ENCODE results near the gene KCNJ12. TPM values are rescaled to one million over a fixed set of nuclear protein-coding genes. Genes with fewer than 3 reads are reported as not detected.
"Not testable (repeated sequence)": the region's sequence is repeated elsewhere in the genome, so short reads cannot be mapped to it uniquely, and the experiment has no call there.

The KCNJ12 gene
- total RNA-seq, 1 donor from 2014 or later, result 0.56 TPM

DNA sequence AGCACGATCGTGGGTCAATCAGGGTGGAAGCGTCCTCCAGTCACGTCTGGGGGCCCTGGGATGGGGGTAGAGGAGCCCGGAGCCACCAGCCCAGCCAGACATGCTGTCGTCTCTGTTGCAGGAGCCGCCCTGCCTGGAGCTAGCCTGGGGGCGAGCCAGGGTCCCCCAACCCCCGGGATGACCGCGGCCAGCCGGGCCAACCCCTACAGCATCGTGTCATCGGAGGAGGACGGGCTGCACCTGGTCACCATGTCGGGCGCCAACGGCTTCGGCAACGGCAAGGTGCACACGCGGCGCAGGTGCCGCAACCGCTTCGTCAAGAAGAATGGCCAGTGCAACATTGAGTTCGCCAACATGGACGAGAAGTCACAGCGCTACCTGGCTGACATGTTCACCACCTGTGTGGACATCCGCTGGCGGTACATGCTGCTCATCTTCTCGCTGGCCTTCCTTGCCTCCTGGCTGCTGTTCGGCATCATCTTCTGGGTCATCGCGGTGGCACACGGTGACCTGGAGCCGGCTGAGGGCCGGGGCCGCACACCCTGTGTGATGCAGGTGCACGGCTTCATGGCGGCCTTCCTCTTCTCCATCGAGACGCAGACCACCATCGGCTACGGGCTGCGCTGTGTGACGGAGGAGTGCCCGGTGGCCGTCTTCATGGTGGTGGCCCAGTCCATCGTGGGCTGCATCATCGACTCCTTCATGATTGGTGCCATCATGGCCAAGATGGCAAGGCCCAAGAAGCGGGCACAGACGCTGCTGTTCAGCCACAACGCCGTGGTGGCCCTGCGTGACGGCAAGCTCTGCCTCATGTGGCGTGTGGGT, 39.2 kb downstream of the KCNJ12 start:
- not testable (repeated sequence) for H3K4me1 ChIP-seq; H3F3A ChIP-seq (ENCODE audit: low read depth); H4K20me1 ChIP-seq (ENCODE audit: low read depth); H3K27ac Mint-ChIP-seq; H3K27me3 Mint-ChIP-seq (ENCODE audit: insufficient read depth, low read depth); H3K27me3 ChIP-seq; H3K4me2 ChIP-seq; H3K9me3 ChIP-seq (ENCODE audit: low read depth); H2AFZ ChIP-seq (replicated peaks); H3K36me3 Mint-ChIP-seq; H3K27ac ChIP-seq; H3K4me3 Mint-ChIP-seq; H3K9ac ChIP-seq; H3K4me1 Mint-ChIP-seq; DNase-seq (ENCODE audit: low spot score); H3K4me3 ChIP-seq; H3K79me2 ChIP-seq (ENCODE audit: low read depth); H3K36me3 ChIP-seq
- peaks cover 14% of the 10 kb centered on the region for H3K9me3 Mint-ChIP-seq

DNA sequence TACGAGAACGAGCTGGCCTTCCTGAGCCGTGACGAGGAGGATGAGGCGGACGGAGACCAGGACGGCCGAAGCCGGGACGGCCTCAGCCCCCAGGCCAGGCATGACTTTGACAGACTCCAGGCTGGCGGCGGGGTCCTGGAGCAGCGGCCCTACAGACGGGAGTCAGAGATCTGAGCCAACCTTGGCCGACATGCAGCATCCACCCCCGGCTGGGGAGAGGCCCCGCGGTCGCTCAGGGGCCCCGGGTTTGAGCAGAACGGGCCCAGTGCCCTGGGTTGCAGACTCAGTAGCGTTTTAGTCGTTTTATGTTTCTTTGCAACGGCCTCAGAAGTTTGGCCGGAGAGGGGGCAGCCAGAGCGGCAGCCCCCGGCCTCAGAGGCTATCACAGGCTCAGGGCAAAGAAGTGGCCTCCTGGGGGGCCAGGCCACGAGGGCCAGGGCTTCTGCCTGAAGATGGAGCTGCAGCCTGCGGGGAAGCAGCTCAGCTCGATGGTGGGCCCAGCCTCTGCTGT, 40.4 kb downstream of the KCNJ12 start:
- H3K36me3 ChIP-seq; H3K27me3 Mint-ChIP-seq (ENCODE audit: insufficient read depth, low read depth); H2AFZ ChIP-seq (replicated peaks); DNase-seq (ENCODE audit: low spot score); H3K4me1 ChIP-seq; H3K27ac Mint-ChIP-seq; H3K27ac ChIP-seq; H3K4me2 ChIP-seq; H4K20me1 ChIP-seq (ENCODE audit: low read depth); H3K4me3 Mint-ChIP-seq; H3K4me3 ChIP-seq; H3K9ac ChIP-seq; H3F3A ChIP-seq (ENCODE audit: low read depth); H3K79me2 ChIP-seq (ENCODE audit: low read depth); H3K4me1 Mint-ChIP-seq; H3K27me3 ChIP-seq; H3K36me3 Mint-ChIP-seq; H3K9me3 ChIP-seq (ENCODE audit: low read depth): not testable (repeated sequence)
- peaks cover 13% of the 10 kb centered on the region for H3K9me3 Mint-ChIP-seq

DNA sequence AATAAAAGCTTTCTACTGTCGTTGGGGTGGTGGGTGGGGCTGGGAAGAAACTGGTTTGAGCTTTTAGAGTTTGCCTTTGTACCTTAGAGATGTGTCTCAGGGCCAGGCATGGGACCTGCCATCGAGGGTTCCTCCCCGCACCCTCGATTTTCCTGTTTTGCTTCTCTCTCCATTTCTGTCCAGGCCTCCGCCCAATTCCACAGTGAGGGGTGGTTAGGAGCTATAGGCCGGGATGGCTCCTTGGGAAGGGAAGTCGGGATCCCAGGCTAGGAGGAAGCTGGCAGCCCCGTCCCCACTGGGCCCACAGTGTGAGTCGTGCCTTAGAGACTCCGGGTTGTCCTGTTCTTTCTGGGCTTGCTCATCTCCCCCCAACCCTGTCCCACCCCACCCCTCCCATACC, 41.2 kb downstream of the KCNJ12 start:
- H3K27ac ChIP-seq; H3K27me3 Mint-ChIP-seq (ENCODE audit: insufficient read depth, low read depth); H3K9me3 ChIP-seq (ENCODE audit: low read depth); H3K36me3 ChIP-seq; H3K27ac Mint-ChIP-seq; DNase-seq (ENCODE audit: low spot score); H3K79me2 ChIP-seq (ENCODE audit: low read depth); H3F3A ChIP-seq (ENCODE audit: low read depth); H3K9ac ChIP-seq; H3K4me1 Mint-ChIP-seq; H2AFZ ChIP-seq (replicated peaks); H3K4me3 Mint-ChIP-seq; H3K4me3 ChIP-seq; H3K4me2 ChIP-seq; H4K20me1 ChIP-seq (ENCODE audit: low read depth); H3K4me1 ChIP-seq; H3K27me3 ChIP-seq; H3K36me3 Mint-ChIP-seq: not testable (repeated sequence)
- H3K9me3 Mint-ChIP-seq, result peaks cover 10% of the 10 kb centered on the region

DNA sequence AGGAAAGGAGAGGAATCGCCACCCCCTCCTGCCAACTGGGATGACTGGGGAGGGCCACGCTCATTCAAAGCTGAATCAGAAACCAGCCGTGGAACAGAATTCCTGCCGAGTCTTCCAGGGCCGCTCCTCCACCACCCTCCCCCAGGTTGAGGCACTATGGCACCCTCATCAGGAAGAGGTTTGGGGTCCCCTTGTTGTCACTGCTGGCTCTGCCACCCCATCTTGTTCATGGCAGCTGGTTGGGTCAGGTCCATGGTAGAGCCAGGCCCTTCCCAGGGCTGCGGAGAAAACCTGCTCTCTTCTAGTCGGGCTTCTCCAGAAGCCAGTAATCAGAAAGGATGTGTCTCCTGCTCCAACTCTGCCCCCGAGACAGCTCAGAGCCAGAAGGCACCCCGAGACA, 41.8 kb downstream of the KCNJ12 start:
- no peak overlapping the region for H3K27ac Mint-ChIP-seq
- H3K36me3 Mint-ChIP-seq, result no peaks in the 10 kb centered on the region

More for the DNA sequence above, 41.8 kb downstream of the KCNJ12 start:
- H3K4me2 ChIP-seq, result no peak overlapping the region
- Mint-ChIP-seq H3K9me3 (peaks cover 12% of the 10 kb centered on the region), H3K4me3 (no peak overlapping the region), H3K4me1 (no peaks in the 10 kb centered on the region), H3K27me3 (ENCODE audit: insufficient read depth, low read depth) (peaks cover 5% of the 10 kb centered on the region)
- H3K27ac ChIP-seq, result no peak overlapping the region
- no peak overlapping the region for H3K4me3 ChIP-seq
- DNase-seq (ENCODE audit: low spot score), result no peak
- H3K9ac ChIP-seq, result no peak overlapping the region
- no peaks in the 10 kb centered on the region for H3K79me2 ChIP-seq (ENCODE audit: low read depth)
- H3K4me1 ChIP-seq, result no peaks in the 10 kb centered on the region
- H2AFZ ChIP-seq (replicated peaks), result no peak overlapping the region
- H3K27me3 ChIP-seq, result no peaks in the 10 kb centered on the region
- H3K36me3 ChIP-seq, result no peaks in the 10 kb centered on the region
- H4K20me1 ChIP-seq (ENCODE audit: low read depth), result no peaks in the 10 kb centered on the region
- TF ChIP-seq, protein P1, sequence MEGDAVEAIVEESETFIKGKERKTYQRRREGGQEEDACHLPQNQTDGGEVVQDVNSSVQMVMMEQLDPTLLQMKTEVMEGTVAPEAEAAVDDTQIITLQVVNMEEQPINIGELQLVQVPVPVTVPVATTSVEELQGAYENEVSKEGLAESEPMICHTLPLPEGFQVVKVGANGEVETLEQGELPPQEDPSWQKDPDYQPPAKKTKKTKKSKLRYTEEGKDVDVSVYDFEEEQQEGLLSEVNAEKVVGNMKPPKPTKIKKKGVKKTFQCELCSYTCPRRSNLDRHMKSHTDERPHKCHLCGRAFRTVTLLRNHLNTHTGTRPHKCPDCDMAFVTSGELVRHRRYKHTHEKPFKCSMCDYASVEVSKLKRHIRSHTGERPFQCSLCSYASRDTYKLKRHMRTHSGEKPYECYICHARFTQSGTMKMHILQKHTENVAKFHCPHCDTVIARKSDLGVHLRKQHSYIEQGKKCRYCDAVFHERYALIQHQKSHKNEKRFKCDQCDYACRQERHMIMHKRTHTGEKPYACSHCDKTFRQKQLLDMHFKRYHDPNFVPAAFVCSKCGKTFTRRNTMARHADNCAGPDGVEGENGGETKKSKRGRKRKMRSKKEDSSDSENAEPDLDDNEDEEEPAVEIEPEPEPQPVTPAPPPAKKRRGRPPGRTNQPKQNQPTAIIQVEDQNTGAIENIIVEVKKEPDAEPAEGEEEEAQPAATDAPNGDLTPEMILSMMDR (IDR thresholded peaks at IDR 0.05), result no peak
- no peak for TF ChIP-seq EZH2phosphoT487 (IDR thresholded peaks at IDR 0.05)
- TF ChIP-seq EZH2 (IDR thresholded peaks at IDR 0.05), result no peak
- no peaks in the 10 kb centered on the region for H3F3A ChIP-seq (ENCODE audit: low read depth)
- no peaks in the 10 kb centered on the region for H3K9me3 ChIP-seq (ENCODE audit: low read depth)
